Endodermal cell (in vitro differentiated cells): ENCODE measurements around the gene FAM217A. TPM values are rescaled to one million over a fixed set of nuclear protein-coding genes. Genes with fewer than 3 reads are reported as not detected.
A peak's percentile ranks its signal among the peaks of the same experiment; 100 is the strongest.

Source experiments
- DNase-seq: peaks from one replicate; pipeline ENCODE4 v3.0.0-alpha.2; 2017
- H3K27ac ChIP-seq: 2 replicates; pipeline ENCODE4 v1.5.1; 2013; ENCODE audit warnings: mild to moderate bottlenecking, low read depth, low read length, moderate library complexity
- H3K27me3 ChIP-seq: 2 replicates; pipeline ENCODE4 v1.6.1; 2013; ENCODE audit warnings: mild to moderate bottlenecking, low read length, moderate library complexity; ENCODE audit not compliant: insufficient read depth, control insufficient read depth, poor library complexity, severe bottlenecking
- H3K36me3 ChIP-seq: 2 replicates; pipeline ENCODE4 v1.7.0; 2013; ENCODE audit warnings: mild to moderate bottlenecking, low read length, moderate library complexity; ENCODE audit not compliant: control insufficient read depth, insufficient read depth
- H3K4me1 ChIP-seq: one replicate; pipeline ENCODE4 v1.7.0; 2013; ENCODE audit warnings: low read length; ENCODE audit not compliant: control insufficient read depth, insufficient read depth
- H3K4me3 ChIP-seq: 2 replicates; pipeline ENCODE4 v1.5.1; 2013; ENCODE audit warnings: mild to moderate bottlenecking, low read length, moderate library complexity
- H3K9ac ChIP-seq: 2 replicates; pipeline ENCODE4 v1.6.1; 2013; ENCODE audit warnings: mild to moderate bottlenecking, low read length, moderate library complexity; ENCODE audit not compliant: poor library complexity, severe bottlenecking; ENCODE audit errors: extremely low read depth
- H3K9me3 ChIP-seq: 2 replicates; pipeline ENCODE4 v1.6.1; 2013; ENCODE audit warnings: mild to moderate bottlenecking, low read length, moderate library complexity; ENCODE audit not compliant: control insufficient read depth
- H3K27ac Mint-ChIP-seq: 2 replicates; pipeline ENCODE4 v1.8.0; 2020; ENCODE audit warnings: mixed read lengths
- H3K27me3 Mint-ChIP-seq: 2 replicates; pipeline ENCODE4 v1.8.0; 2021; ENCODE audit warnings: mild to moderate bottlenecking, mixed read lengths; ENCODE audit not compliant: insufficient read depth
- H3K36me3 Mint-ChIP-seq: 2 replicates; pipeline ENCODE4 v1.8.0; 2020; ENCODE audit warnings: low read depth, mixed read lengths
- H3K4me1 Mint-ChIP-seq: 2 replicates; pipeline ENCODE4 v1.8.0; 2020; ENCODE audit warnings: mixed read lengths
- H3K4me3 Mint-ChIP-seq: 2 replicates; pipeline ENCODE4 v1.8.0; 2020; ENCODE audit warnings: mild to moderate bottlenecking, moderate library complexity, mixed read lengths
- H3K9me3 Mint-ChIP-seq: 2 replicates; pipeline ENCODE4 v1.8.0; 2020; ENCODE audit warnings: mild to moderate bottlenecking, mixed read lengths
- CTCF ChIP-seq: fragments of 200-600 bp; sonication (generic); conservative IDR thresholded peaks from 2 replicates; pipeline ENCODE4 v1.5.0; 2021; ENCODE audit warnings: antibody characterized with exemption, mild to moderate bottlenecking
- WGBS, 2 experiments: methylation state at CpG; one replicate each; pipeline versions ENCODE4 v1.1.5 to v1.1.7; 2013; ENCODE audit warnings: missing lambda C conversion rate in 2 of 2, mixed read lengths in 1 of 2; ENCODE audit not compliant: insufficient coverage in 1 of 2, insufficient read length in 1 of 2; 5-methylcytosine and 5-hydroxymethylcytosine counted together
- total RNA-seq, 2 donors: library from RNA; stranded (reverse); fragmentation: NEBNext Ultra II Directional in 1 of 2; extraction: Animal tissue kit (Norgen Biotek cat#: 25700) in 1 of 2; gene quantifications; 2 replicates in 1 of 2; 3 replicates in 1 of 2; pipeline ENCODE4 v1.2.1, GENCODE V29; 2021

The FAM217A gene
- total RNA-seq, 2 donors from 2014 or later: not detected

- Mint-ChIP-seq H3K27ac (peak overlapping the region; percentile 6), H3K27me3 (no peaks in the 10 kb centered on the region), H3K9me3 (no peaks in the 10 kb centered on the region), H3K4me3 (no peak overlapping the region), H3K4me1 (peaks cover 9% of the 10 kb centered on the region), H3K36me3 (no peaks in the 10 kb centered on the region)
- H3K9ac ChIP-seq: no peak overlapping the region
- peaks cover 3% of the 10 kb centered on the region for H3K4me1 ChIP-seq
- no peaks in the 10 kb centered on the region for H3K9me3 ChIP-seq
- H3K4me3 ChIP-seq: no peak overlapping the region
- no peaks in the 10 kb centered on the region for H3K27me3 ChIP-seq
- TF ChIP-seq CTCF: no peak
- H3K27ac ChIP-seq: no peak overlapping the region
- 81 to 87% methylated on average over 4 to 6 of the region's 9 CpGs for WGBS, 2 experiments
- no peaks in the 10 kb centered on the region for H3K36me3 ChIP-seq
- DNase-seq: no peak
Observed at GRCh38 chr6:4084444-4085331, 5.8 kb upstream of the FAM217A start.

- Histone ChIP-seq H3K36me3 (no peaks in the 10 kb centered on the region), H3K9ac (no peak overlapping the region), H3K27ac (no peak overlapping the region), H3K4me1 (peaks cover 4% of the 10 kb centered on the region), H3K9me3 (no peaks in the 10 kb centered on the region), H3K4me3 (no peak overlapping the region), H3K27me3 (no peaks in the 10 kb centered on the region)
- TF ChIP-seq CTCF: no peak
- Mint-ChIP-seq H3K4me1 (peaks cover 13% of the 10 kb centered on the region), H3K4me3 (no peak overlapping the region), H3K27me3 (peaks cover 4% of the 10 kb centered on the region), H3K27ac (no peak overlapping the region), H3K9me3 (peaks cover 9% of the 10 kb centered on the region), H3K36me3 (no peaks in the 10 kb centered on the region)
- WGBS, 2 experiments: 93 to 100% methylated on average over 2 to 5 of the region's 6 CpGs
- DNase-seq: no peak
Observed at GRCh38 chr6:4074478-4075235, 4.3 kb downstream of the FAM217A start.

GRCh38 chr6:4071330-4071729 is 7.6 kb downstream of the FAM217A start:
- Histone ChIP-seq H3K9me3 (no peaks in the 10 kb centered on the region), H3K4me3 (no peak overlapping the region), H3K27me3 (no peaks in the 10 kb centered on the region), H3K27ac (no peak overlapping the region), H3K4me1 (no peaks in the 10 kb centered on the region), H3K36me3 (no peaks in the 10 kb centered on the region), H3K9ac (no peak overlapping the region)
- Mint-ChIP-seq H3K4me1 (peaks cover 8% of the 10 kb centered on the region), H3K27me3 (no peaks in the 10 kb centered on the region), H3K36me3 (no peaks in the 10 kb centered on the region), H3K4me3 (no peak overlapping the region), H3K9me3 (no peaks in the 10 kb centered on the region), H3K27ac (no peak overlapping the region)
- no peak for TF ChIP-seq CTCF
- DNase-seq: no peak
- WGBS, 2 experiments: 83 to 97% methylated on average over 3 to 4 of the region's 4 CpGs
